ENCODE results near the gene RPA4. TPM values are rescaled to one million over a fixed set of nuclear protein-coding genes. Genes with fewer than 3 reads are reported as not detected.

Gene RPA4
- total RNA-seq, 1 donor from 2014 or later = 0.91 TPM

GRCh38 chrX:96909291-96909690, 25.6 kb downstream of the RPA4 start:
- no peak overlapping the region for H3K4me3 Mint-ChIP-seq (ENCODE audit: low read depth)
- peaks cover 1% of the 10 kb centered on the region for H3K36me3 Mint-ChIP-seq (ENCODE audit: insufficient read depth)
- no peak for TF ChIP-seq CTCF (IDR thresholded peaks at IDR 0.05; ENCODE audit: unreplicated experiment)
- H3K9me3 Mint-ChIP-seq (ENCODE audit: low read depth) = no peaks in the 10 kb centered on the region
- DNase-seq (ENCODE audit: low spot score, unreplicated experiment) = no peak
- no peak overlapping the region for H3K27ac Mint-ChIP-seq
- H3K4me1 Mint-ChIP-seq (ENCODE audit: low read depth) = no peaks in the 10 kb centered on the region
- no peaks in the 10 kb centered on the region for H3K27me3 Mint-ChIP-seq

- H3K9me3 Mint-ChIP-seq (ENCODE audit: low read depth) = no peaks in the 10 kb centered on the region
These were observed 35.2 kb downstream of the RPA4 start for GRCh38 chrX:96918864-96919263.

GRCh38 chrX:96919672-96920071, 36.0 kb downstream of the RPA4 start:
- no peak for DNase-seq (ENCODE audit: low spot score, unreplicated experiment)
- TF ChIP-seq CTCF (IDR thresholded peaks at IDR 0.05; ENCODE audit: unreplicated experiment) = no peak
- H3K27me3 Mint-ChIP-seq = no peaks in the 10 kb centered on the region
- H3K27ac Mint-ChIP-seq = no peak overlapping the region
- H3K4me1 Mint-ChIP-seq (ENCODE audit: low read depth) = peaks cover 3% of the 10 kb centered on the region
- peaks cover 5% of the 10 kb centered on the region for H3K36me3 Mint-ChIP-seq (ENCODE audit: insufficient read depth)
- no peaks in the 10 kb centered on the region for H3K9me3 Mint-ChIP-seq (ENCODE audit: low read depth)
- no peak overlapping the region for H3K4me3 Mint-ChIP-seq (ENCODE audit: low read depth)

More at GRCh38 chrX:96918864-96919263, 35.2 kb downstream of the RPA4 start:
- no peaks in the 10 kb centered on the region for H3K27me3 Mint-ChIP-seq
- no peak overlapping the region for H3K4me3 Mint-ChIP-seq (ENCODE audit: low read depth)
- peaks cover 5% of the 10 kb centered on the region for H3K36me3 Mint-ChIP-seq (ENCODE audit: insufficient read depth)
- H3K27ac Mint-ChIP-seq = no peak overlapping the region
- DNase-seq (ENCODE audit: low spot score, unreplicated experiment) = no peak
- H3K4me1 Mint-ChIP-seq (ENCODE audit: low read depth) = peaks cover 3% of the 10 kb centered on the region
- no peak for TF ChIP-seq CTCF (IDR thresholded peaks at IDR 0.05; ENCODE audit: unreplicated experiment)

- no peaks in the 10 kb centered on the region for H3K27me3 Mint-ChIP-seq
- no peak overlapping the region for H3K27ac Mint-ChIP-seq
- no peaks in the 10 kb centered on the region for H3K9me3 Mint-ChIP-seq (ENCODE audit: low read depth)
- no peak for TF ChIP-seq CTCF (IDR thresholded peaks at IDR 0.05; ENCODE audit: unreplicated experiment)
- H3K4me1 Mint-ChIP-seq (ENCODE audit: low read depth) = peaks cover 5% of the 10 kb centered on the region
- H3K36me3 Mint-ChIP-seq (ENCODE audit: insufficient read depth) = peaks cover 2% of the 10 kb centered on the region
- no peak overlapping the region for H3K4me3 Mint-ChIP-seq (ENCODE audit: low read depth)
- DNase-seq (ENCODE audit: low spot score, unreplicated experiment) = no peak
These were observed 40.9 kb downstream of the RPA4 start for GRCh38 chrX:96924581-96924980.

GRCh38 chrX:96929036-96929435, 45.3 kb downstream of the RPA4 start:
- no peaks in the 10 kb centered on the region for H3K36me3 Mint-ChIP-seq (ENCODE audit: insufficient read depth)
- no peaks in the 10 kb centered on the region for H3K9me3 Mint-ChIP-seq (ENCODE audit: low read depth)
- no peak for DNase-seq (ENCODE audit: low spot score, unreplicated experiment)
- peaks cover 2% of the 10 kb centered on the region for H3K4me1 Mint-ChIP-seq (ENCODE audit: low read depth)
- no peak overlapping the region for H3K27ac Mint-ChIP-seq
- no peaks in the 10 kb centered on the region for H3K27me3 Mint-ChIP-seq
- no peak for TF ChIP-seq CTCF (IDR thresholded peaks at IDR 0.05; ENCODE audit: unreplicated experiment)
- no peak overlapping the region for H3K4me3 Mint-ChIP-seq (ENCODE audit: low read depth)

Other genes starting within 250 kb of the RPA4 start
- gene DIAPH2, start 199.1 kb upstream of the RPA4 start, total RNA-seq = 29.7 and 30.0 TPM in 2 replicates

Measured in progenitor cell of endocrine pancreas (in vitro differentiated cells).